WERI-Rb-1 (cell line): ENCODE data around the gene BEGAIN.

Experiments
- DNase-seq: peaks from one replicate; pipeline ENCODE4 v3.0.0-alpha.2; 2020
- H3K27ac ChIP-seq: fragments of 250-450 bp; sonication (Bioruptor Pico); 2 replicates; pipeline ENCODE4 v1.5.1; 2020; ENCODE audit warnings: mild to moderate bottlenecking, moderate library complexity
- H3K27me3 ChIP-seq: fragments of 250-450 bp; sonication (Bioruptor Pico); 2 replicates; pipeline ENCODE4 v1.5.1; 2021; ENCODE audit warnings: mild to moderate bottlenecking, low read depth, moderate library complexity; ENCODE audit not compliant: insufficient read depth, severe bottlenecking
- H3K36me3 ChIP-seq: fragments of 250-450 bp; sonication (Bioruptor Pico); 2 replicates; pipeline ENCODE4 v1.5.1; 2020; ENCODE audit warnings: mild to moderate bottlenecking, moderate library complexity
- H3K4me3 ChIP-seq: 2 replicates; pipeline ENCODE4 v1.5.1; 2011; ENCODE audit warnings: low read depth, mild to moderate bottlenecking, control low read depth, low read length
- H3K9me3 ChIP-seq: fragments of 250-450 bp; sonication (Bioruptor Pico); 2 replicates; pipeline ENCODE4 v1.5.1; 2021; ENCODE audit warnings: mild to moderate bottlenecking, moderate library complexity; ENCODE audit not compliant: severe bottlenecking
- TF ChIP-seq, protein P1 (sequence below): IDR thresholded peaks from 2 replicates; pipeline ENCODE4 v1.5.1; 2011; ENCODE audit warnings: low read depth, mild to moderate bottlenecking, control low read depth, inconsistent platforms, low read length

BEGAIN gene

DNA sequence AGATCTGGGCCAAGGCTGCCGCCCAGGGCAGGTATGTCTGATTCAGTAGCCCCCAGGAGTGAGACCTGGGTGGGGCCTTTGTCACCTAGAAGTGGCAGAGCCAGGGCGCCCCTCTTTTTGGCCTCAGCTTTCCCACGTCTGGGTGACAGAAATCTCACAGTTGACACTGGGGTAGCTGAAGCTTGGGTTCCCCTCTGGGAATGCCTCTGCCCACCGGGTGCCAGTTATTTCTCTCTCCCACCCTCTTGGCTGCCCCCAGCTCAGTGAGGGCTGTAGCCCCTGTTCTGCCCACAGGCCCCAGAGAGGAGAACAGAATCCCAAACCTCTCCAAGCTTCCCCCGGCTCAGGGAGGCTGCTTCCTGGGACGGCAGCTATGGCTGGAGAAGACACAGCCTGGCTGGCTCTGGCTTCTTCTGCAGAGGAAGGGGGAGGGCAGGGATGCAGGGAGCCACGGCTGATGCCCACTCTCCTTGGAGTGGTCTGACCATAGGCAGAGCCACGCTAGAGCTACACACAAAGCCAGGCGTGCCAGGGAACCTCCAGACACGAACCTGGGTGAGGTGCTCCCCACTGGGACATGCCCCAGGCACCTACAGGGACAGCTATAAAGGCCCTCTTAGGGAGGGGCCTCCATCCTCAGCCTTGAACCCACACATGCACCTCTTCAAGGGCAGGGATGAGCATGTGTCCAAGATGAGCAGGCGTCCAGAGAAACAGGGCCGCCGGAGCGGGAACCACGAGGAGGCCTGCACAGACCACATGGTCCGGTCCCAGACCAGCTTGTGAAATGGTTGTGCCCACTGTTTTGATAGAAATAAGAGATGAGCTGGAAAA lies 51.7 kb downstream of the BEGAIN start:
- Histone ChIP-seq H3K27me3 (no peaks in the 10 kb centered on the region), H3K4me3 (no peak overlapping the region), H3K36me3 (no peaks in the 10 kb centered on the region), H3K9me3 (no peaks in the 10 kb centered on the region), H3K27ac (no peak overlapping the region)
- TF ChIP-seq, protein P1, sequence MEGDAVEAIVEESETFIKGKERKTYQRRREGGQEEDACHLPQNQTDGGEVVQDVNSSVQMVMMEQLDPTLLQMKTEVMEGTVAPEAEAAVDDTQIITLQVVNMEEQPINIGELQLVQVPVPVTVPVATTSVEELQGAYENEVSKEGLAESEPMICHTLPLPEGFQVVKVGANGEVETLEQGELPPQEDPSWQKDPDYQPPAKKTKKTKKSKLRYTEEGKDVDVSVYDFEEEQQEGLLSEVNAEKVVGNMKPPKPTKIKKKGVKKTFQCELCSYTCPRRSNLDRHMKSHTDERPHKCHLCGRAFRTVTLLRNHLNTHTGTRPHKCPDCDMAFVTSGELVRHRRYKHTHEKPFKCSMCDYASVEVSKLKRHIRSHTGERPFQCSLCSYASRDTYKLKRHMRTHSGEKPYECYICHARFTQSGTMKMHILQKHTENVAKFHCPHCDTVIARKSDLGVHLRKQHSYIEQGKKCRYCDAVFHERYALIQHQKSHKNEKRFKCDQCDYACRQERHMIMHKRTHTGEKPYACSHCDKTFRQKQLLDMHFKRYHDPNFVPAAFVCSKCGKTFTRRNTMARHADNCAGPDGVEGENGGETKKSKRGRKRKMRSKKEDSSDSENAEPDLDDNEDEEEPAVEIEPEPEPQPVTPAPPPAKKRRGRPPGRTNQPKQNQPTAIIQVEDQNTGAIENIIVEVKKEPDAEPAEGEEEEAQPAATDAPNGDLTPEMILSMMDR = no peak
- peak; percentile 3 for DNase-seq

DNA sequence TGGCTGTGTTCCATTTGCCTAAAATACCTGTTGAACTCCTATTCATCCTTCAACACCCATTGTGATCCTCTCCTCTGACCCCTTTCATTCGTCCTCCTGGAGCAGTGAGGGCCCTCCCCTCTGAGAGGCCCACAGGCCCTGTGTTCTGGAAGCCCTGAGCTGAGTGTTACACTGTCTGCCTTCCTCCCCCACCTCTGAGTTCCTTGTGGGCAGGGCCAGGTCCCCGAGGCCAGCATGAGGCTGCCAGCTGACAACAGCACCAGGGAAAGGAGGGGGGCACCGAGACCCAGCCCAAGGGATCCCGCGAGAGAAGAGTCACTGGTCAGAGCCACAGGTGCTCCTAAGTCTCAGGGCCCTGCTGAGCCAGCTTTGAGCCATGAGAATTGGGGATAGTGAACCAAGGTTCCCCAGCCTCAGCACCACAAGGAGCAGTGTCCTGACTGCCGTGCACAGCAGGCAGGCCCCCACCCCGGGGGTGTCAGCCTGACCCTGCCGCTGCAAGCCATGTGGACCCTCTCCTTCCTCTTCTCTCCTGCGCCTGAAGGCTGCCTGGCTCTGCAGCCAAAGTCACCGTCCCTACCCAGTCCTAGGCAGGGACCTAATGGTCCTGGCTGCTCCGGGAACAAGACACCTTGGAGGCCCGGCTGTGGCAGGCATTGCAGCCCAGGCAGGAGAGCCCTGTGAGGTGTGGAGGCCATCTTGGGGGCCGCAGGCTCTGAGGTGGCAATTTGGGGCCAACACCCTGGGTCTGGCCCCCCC lies 52.5 kb downstream of the BEGAIN start:
- TF ChIP-seq, protein P1 = no peak
- Histone ChIP-seq H3K4me3 (no peak overlapping the region), H3K9me3 (no peaks in the 10 kb centered on the region), H3K36me3 (no peaks in the 10 kb centered on the region), H3K27me3 (no peaks in the 10 kb centered on the region), H3K27ac (no peak overlapping the region)
- peak; percentile 5 for DNase-seq

DNA sequence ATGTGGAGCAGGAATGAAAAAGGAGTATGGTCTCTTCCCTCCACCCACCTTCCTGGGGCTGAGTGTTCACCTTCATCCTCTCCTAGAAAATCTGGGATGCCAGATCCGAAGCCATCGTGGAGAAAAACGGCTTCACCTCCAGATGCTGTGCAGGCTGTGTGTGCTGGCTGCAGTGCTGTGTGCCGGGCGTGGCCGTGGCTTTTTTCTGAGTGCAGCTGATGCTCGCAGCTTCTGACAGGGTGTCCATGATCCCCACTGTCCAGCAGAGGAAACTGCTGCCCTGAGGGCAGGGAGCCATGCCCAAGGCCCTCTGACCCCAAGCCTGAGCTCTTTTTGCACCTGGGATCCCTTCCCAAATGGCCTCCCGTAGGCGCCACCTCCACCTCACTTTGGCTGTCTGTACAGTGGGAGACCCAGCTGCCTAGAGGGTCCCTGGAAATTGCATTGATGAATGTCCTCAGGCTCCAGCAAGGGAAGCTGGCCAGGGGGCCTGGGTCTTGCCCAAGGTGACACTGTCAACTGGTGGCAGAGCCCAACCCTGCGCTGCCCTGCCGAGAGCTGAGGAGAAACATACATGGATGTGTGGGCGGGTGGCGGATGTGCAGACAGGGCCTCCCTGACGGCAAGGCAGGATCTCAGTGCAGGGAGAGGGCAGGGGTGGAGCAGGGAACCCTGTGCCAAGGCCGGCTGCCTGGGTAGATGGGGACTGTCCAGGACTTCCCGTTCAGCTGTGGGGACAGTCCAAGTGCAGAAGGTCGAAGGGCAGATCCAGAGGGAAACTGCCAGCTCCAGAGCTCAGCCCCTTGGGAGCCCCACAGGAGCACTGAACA lies 53.3 kb downstream of the BEGAIN start:
- Histone ChIP-seq H3K4me3 (no peak overlapping the region), H3K9me3 (no peaks in the 10 kb centered on the region), H3K27me3 (no peaks in the 10 kb centered on the region), H3K27ac (no peak overlapping the region), H3K36me3 (no peaks in the 10 kb centered on the region)
- DNase-seq = peak; percentile 2
- TF ChIP-seq, protein P1 = no peak

DNA sequence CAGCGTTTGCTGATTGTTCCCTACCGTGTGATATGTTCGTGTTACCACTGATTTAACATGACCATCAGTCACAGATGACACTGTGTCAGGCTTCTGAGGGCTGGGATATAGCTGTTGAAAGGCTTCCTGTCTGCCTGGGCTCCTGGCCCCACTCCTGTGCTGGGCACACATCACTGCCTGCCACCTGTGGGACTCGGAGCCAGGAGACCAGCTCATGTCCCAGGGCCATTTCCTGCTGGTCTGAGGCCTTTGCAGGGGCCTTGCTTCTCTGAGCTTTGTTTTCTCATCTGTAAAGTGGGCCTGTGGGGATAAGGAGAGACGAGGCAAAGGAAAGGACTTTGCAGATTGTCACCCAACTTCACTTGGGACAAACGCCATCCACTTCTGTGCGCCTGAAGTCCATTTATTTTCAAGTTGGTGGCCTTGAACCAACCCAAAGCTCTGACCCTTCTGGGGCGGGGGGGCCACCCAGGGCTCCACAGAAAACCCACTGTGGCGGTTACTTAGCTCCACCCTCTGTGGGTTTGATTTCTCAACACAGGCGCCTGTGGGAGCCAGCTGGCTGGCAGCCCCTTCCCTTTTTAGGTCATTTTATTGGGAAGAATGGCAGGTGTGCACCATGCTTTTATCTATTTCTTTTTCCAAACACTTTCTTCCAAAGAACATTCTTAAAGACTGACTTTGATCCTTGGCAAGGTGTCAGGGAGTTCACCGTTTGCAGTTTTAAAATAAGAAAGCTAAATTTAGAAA lies 54.1 kb downstream of the BEGAIN start:
- Histone ChIP-seq H3K27me3 (no peaks in the 10 kb centered on the region), H3K9me3 (no peaks in the 10 kb centered on the region), H3K36me3 (no peaks in the 10 kb centered on the region), H3K27ac (no peak overlapping the region), H3K4me3 (no peak overlapping the region)
- no peak for DNase-seq
- TF ChIP-seq, protein P1 = no peak

DNA sequence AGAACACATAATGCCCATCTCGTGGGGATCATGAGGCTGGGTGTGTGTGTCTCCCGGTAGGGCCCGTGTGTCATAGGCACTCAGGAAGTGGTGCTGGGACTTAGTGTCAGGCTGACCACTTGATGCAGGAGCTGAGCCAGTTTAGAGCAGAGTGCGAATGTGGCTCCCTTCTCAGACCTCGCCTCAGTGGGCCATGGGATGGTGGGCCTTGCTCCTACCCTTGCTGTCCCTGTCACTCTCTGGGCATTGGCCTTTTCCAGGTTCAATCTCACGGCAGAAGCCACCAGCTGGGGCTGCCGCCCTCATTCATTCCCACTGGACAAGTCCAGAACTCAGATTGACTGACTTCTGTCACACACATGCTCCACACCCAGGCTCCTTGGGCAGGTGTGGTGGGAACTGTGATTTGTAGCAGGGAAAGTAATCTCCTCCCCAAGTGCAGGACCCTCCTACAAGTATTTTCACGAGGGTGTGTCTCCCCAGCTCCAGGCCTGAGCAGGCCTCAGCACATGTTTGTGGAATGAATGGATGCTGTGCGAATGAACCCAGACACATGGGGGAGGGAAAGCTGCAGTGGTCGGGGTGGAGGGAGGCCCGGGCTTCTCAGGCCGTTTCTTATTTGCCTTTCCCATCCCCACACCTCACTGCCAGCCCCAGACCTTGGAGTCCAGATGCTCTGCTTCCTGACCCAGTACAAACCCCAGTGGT lies 54.9 kb downstream of the BEGAIN start:
- DNase-seq = peak; percentile 2
- TF ChIP-seq, protein P1 = no peak
- H3K27me3 ChIP-seq = no peaks in the 10 kb centered on the region
- no peaks in the 10 kb centered on the region for H3K9me3 ChIP-seq
- no peak overlapping the region for H3K27ac ChIP-seq
- no peaks in the 10 kb centered on the region for H3K36me3 ChIP-seq
- no peak overlapping the region for H3K4me3 ChIP-seq
